Measurements from ENCODE around the gene FTSJ3. TPM values are rescaled to one million over a fixed set of nuclear protein-coding genes. Genes with fewer than 3 reads are reported as not detected.
"Not testable (repeated sequence)": the region's sequence is repeated elsewhere in the genome, so short reads cannot be mapped to it uniquely, and the experiment has no call there.

FTSJ3 gene
- total and polyA plus RNA-seq, 9 donors = 21.3 to 47.0 (median 34.7) TPM

DNA sequence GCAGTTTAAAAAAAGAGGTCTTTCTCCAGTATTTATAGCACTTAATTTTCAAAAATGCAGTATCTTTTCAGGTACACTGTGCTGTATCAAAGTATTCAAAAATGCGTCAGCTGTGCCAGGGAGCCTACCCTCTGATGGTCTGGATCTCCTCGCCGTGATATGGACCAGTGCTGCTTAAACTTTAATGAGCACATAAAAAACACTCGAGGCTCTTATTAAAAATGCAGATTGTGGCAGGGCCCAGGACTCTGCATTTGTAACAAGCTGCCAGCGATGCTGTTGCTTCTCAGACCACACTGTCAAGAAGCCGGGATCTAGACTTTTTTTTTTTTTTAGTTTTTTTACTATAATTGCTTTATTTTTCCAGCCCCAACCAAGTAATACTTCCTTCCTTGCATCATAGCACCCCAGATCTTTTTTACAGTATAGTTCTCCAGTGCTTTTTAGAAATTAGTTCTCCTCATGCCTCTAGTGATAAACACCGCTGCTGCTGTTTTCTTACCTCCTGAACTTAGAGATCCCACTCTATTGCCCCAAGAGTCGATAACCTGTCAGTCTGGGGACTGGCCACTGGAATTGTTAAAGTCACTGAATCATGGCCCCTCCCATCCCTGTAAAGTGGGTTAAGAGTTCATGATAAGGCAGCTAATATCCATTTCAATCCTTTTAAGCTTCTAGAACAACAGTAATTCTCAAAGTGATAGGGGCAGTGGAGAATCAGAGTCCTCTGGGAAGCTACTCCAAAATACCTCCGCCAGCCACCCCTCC lies 16.6 kb upstream of the FTSJ3 start:
- Histone ChIP-seq H3K4me3 (no peak overlapping the region), H3K4me1 (ENCODE audit: insufficient read depth) (peaks cover 23% of the 10 kb centered on the region), H3K27me3 (no peaks in the 10 kb centered on the region), H3K9me3 (no peaks in the 10 kb centered on the region), H3K27ac (peak overlapping the region in 1 of 2 donors; percentile 72), H3K36me3 (no peaks in the 10 kb centered on the region)
- intact Hi-C loops (cut with DNase I) = loop anchor here in 1 of 4 donors (2.0 kb wide), 1 partner anchor 17 kb away; the partner anchor contains the start of genes FTSJ3 and PSMC5
- no peak for DNase-seq
- TF ChIP-seq, protein P1, sequence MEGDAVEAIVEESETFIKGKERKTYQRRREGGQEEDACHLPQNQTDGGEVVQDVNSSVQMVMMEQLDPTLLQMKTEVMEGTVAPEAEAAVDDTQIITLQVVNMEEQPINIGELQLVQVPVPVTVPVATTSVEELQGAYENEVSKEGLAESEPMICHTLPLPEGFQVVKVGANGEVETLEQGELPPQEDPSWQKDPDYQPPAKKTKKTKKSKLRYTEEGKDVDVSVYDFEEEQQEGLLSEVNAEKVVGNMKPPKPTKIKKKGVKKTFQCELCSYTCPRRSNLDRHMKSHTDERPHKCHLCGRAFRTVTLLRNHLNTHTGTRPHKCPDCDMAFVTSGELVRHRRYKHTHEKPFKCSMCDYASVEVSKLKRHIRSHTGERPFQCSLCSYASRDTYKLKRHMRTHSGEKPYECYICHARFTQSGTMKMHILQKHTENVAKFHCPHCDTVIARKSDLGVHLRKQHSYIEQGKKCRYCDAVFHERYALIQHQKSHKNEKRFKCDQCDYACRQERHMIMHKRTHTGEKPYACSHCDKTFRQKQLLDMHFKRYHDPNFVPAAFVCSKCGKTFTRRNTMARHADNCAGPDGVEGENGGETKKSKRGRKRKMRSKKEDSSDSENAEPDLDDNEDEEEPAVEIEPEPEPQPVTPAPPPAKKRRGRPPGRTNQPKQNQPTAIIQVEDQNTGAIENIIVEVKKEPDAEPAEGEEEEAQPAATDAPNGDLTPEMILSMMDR (IDR thresholded peaks at IDR 0.05) = no peak
- TF ChIP-seq POLR2A (IDR thresholded peaks at IDR 0.05) = no peak
- 36 to 38% (median 37%) methylated on average over 9 of the region's 9 CpGs for WGBS, 3 donors

DNA sequence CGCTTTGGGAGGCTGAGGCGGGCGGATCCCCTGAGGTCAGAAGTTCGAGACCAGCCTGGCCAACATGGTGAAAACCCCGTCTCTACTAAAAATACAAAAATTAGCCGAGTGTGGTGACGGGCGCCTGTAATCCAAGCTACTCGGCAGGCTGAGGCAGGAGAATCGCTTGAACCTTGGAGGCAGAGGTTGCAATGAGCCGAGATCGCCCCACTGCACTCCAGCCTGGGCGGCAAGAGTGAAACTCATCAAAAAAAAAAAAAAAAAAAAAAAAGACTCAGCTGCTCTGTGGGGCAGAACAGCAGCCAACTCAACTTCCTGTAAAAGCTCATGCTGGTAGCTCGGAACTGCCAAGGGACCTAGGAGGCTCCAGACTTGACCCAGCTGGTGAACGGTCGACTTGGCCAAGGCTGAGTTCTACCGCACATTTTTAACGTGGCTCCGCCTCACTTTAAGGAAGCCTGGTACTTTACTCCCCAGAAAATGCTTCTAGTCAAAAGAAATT lies 16.0 kb upstream of the FTSJ3 start:
- H3K27me3 ChIP-seq, H3K36me3 ChIP-seq, H3K9me3 ChIP-seq: not testable (repeated sequence)
- peak overlapping the region; percentile 100 for H3K4me3 ChIP-seq
- intact Hi-C loops (cut with DNase I) = loop anchor here in 1 of 4 donors (2.0 kb wide), 1 partner anchor 17 kb away; the partner anchor contains the start of genes FTSJ3 and PSMC5
- DNase-seq = peak; percentile 66 to 80 (median 71)
- H3K27ac ChIP-seq = peak overlapping the region; percentile 5 to 72
- WGBS, 3 donors = 1 to 2% (median 1%) methylated on average over 18 to 19 of the region's 19 CpGs
- H3K4me1 ChIP-seq (ENCODE audit: insufficient read depth) = peaks cover 21% of the 10 kb centered on the region

DNA sequence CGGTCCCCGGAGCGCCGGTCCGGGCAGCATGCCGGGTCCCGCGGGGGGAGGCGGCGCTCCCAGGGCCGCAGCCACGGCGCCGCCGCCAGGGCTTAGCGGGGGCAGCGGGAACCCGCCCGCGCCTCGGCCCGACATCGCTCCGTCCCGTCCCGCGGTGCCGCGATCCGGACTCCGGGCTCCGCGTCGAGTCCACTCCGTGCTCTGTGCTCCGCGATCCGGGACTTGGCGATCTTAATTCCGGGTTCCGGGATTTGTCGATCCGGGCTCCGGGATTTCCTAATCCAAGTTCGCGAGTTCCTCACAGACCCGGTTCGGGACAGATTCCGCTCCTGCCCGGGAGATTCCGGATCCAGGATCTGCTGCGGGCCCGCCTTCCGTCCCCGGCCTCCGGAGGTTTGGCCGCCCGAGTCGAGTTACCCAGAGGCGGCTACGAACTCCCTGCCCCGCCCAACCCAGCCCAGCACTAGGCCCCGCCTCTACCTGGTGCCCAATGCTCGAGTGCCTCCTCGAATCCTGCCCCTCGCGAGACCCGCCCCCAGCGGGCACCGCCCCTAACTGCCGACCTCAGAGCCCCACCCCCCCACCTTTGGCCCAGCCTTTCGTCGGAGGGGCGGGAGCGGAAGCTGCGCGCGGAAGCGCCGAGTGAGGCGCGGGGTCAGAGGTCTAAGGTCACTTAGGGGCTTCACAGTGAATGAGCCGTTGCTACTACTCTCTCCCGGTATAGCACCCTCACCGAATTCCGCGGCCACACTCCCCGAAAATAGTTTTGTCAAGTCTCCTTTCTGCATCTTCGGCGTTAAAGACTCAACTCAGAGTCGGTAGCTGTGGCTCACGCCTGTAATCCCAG lies 15.3 kb upstream of the FTSJ3 start, which contains the start of gene SMARCD2:
Gene SMARCD2 (minus strand): TSS at position 146 of the 847 bp plus-strand sequence. CDS start 11 bp downstream, at position 135.
- DNase-seq = peak; percentile 98 to 99 (median 99)
- peak; percentile 62 for TF ChIP-seq EP300 (IDR thresholded peaks at IDR 0.05)
- peak; percentile 96 for TF ChIP-seq POLR2A (IDR thresholded peaks at IDR 0.05)
- TF ChIP-seq, protein P1 (IDR thresholded peaks at IDR 0.05) = peak in 2 of 3 donors; percentile 27 to 73
- WGBS, 3 donors = 0 to 1% (median 0%) methylated on average over 80 to 92 of the region's 92 CpGs
- Histone ChIP-seq H3K4me1 (ENCODE audit: insufficient read depth) (peaks cover 25% of the 10 kb centered on the region), H3K9me3 (no peaks in the 10 kb centered on the region), H3K27me3 (no peaks in the 10 kb centered on the region), H3K27ac (peak within 1 kb of the TSS; percentile 72 to 88), H3K36me3 (no peaks in the 10 kb centered on the region), H3K4me3 (peak within 1 kb of the TSS; percentile 100)
- intact Hi-C loops (cut with DNase I) = loop anchor here in 1 of 4 donors (2.0 kb wide), 1 partner anchor 16 kb away; the partner anchor contains the start of genes FTSJ3 and PSMC5

DNA sequence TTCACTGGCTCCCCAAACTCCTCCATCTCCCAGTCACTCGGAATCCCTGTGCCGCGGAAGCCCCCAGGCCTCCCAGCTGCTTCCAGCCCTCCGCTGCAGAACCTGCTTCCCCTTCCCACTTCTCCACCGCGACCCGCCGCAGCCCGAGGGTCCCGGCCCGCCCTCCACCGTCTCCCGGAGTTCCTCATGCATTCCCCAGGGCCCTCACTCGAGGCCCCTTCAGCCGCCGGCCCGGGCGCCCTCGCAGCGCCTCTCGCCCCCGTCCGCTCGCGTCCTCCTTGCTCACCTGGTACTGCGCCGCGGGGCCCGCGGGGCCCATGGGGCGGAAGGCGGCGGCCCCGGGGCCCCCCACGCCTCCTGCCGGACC lies 14.7 kb upstream of the FTSJ3 start:
- Histone ChIP-seq H3K4me1 (ENCODE audit: insufficient read depth) (peaks cover 25% of the 10 kb centered on the region), H3K27me3 (no peaks in the 10 kb centered on the region)

More for the DNA sequence above, 14.7 kb upstream of the FTSJ3 start:
- DNase-seq = peak in 3 of 5 donors; percentile 48 to 59 (median 50)
- no peaks in the 10 kb centered on the region for H3K36me3 ChIP-seq
- H3K9me3 ChIP-seq = no peaks in the 10 kb centered on the region
- peak overlapping the region; percentile 100 for H3K4me3 ChIP-seq
- H3K27ac ChIP-seq = peak overlapping the region; percentile 72 to 88
- TF ChIP-seq, protein P1 (IDR thresholded peaks at IDR 0.05) = no peak
- no peak for TF ChIP-seq EP300 (IDR thresholded peaks at IDR 0.05)
- no peak for TF ChIP-seq POLR2A (IDR thresholded peaks at IDR 0.05)
- intact Hi-C loops (cut with DNase I) = loop anchor here in 1 of 4 donors (2.0 kb wide), 1 partner anchor 15 kb away; the partner anchor contains the start of genes FTSJ3 and PSMC5
- 0% methylated on average over 29 to 36 of the region's 36 CpGs for WGBS, 3 donors

Data from ovary (tissue), 9 donors.